ENCODE data around the gene ATP8B3.

The ATP8B3 gene

DNA sequence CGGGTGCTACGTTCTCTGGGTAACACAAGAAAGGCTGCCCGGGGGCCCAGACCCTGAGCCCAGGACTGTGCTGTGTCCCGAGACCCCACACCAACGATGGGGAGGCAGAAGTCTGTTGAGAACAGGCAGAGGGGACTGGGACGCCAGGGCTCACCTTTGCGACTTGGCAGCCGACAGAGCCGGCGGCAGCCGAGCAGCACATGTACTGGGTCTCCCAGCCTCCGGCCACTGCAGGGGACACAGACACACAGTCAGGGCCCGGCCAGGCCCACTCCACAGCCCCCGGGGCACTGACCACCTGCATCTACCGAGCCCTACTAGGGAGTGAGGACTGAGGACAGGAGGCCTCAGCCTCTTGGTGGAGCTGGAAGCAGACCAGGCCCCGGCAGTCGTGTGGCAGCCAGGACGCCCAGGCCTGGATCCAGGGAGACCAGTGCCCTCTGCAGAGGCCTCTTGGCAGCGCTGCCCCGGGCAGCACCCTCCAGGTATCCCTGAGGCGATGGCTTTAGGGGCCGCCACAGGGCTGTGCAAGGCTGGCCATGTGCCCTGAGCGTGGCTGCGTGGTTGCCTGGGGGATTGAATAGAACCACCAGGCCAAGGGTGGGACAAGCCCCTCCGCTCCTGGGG is 5.6 kb upstream of the ATP8B3 start:
- DNase-seq (ENCODE audit: low spot score), result no peak
- TF ChIP-seq, protein P1, sequence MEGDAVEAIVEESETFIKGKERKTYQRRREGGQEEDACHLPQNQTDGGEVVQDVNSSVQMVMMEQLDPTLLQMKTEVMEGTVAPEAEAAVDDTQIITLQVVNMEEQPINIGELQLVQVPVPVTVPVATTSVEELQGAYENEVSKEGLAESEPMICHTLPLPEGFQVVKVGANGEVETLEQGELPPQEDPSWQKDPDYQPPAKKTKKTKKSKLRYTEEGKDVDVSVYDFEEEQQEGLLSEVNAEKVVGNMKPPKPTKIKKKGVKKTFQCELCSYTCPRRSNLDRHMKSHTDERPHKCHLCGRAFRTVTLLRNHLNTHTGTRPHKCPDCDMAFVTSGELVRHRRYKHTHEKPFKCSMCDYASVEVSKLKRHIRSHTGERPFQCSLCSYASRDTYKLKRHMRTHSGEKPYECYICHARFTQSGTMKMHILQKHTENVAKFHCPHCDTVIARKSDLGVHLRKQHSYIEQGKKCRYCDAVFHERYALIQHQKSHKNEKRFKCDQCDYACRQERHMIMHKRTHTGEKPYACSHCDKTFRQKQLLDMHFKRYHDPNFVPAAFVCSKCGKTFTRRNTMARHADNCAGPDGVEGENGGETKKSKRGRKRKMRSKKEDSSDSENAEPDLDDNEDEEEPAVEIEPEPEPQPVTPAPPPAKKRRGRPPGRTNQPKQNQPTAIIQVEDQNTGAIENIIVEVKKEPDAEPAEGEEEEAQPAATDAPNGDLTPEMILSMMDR (IDR thresholded peaks at IDR 0.05; ENCODE audit: extremely low read depth, missing control alignments), result no peak

DNA sequence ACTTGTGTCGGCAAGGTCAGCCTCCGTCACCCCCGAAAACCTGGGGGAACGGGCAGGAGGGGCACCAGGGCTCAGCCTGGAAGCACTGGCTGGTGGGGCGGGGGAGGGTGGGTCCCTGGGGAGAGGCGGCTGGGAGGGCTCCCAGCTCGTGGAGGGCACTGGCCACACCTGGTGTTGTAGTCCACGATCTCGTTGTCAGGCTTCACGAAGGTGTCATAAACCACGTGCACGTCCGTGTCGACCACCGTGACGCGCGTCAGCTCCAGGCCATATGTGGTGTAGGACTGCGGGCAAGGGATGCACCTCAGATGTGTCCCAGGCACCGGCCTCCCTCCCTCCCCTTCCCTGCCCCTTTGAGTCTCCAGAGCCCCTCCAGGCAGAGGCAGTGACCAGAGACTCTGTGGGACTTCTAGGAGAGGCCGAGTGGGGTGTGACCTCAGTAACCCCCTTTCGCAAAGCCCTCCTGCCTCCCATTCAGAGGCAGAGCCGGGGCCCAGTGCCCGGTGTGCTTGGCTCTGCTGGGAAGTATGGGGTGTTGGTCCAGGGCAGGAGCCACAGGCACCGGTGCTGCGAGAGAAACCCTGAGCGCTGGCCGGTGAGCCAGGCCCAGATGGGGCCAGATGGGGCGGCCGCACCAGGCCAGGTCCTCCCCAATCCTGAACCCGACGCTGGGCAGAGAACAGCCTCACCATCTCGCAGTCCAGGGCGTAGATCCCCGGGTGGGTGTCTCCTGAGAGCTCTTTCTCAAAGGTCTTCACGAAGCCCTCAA is 4.6 kb upstream of the ATP8B3 start:
- TF ChIP-seq, protein P1 (IDR thresholded peaks at IDR 0.05; ENCODE audit: extremely low read depth, missing control alignments), result no peak
- DNase-seq (ENCODE audit: low spot score), result no peak

DNA sequence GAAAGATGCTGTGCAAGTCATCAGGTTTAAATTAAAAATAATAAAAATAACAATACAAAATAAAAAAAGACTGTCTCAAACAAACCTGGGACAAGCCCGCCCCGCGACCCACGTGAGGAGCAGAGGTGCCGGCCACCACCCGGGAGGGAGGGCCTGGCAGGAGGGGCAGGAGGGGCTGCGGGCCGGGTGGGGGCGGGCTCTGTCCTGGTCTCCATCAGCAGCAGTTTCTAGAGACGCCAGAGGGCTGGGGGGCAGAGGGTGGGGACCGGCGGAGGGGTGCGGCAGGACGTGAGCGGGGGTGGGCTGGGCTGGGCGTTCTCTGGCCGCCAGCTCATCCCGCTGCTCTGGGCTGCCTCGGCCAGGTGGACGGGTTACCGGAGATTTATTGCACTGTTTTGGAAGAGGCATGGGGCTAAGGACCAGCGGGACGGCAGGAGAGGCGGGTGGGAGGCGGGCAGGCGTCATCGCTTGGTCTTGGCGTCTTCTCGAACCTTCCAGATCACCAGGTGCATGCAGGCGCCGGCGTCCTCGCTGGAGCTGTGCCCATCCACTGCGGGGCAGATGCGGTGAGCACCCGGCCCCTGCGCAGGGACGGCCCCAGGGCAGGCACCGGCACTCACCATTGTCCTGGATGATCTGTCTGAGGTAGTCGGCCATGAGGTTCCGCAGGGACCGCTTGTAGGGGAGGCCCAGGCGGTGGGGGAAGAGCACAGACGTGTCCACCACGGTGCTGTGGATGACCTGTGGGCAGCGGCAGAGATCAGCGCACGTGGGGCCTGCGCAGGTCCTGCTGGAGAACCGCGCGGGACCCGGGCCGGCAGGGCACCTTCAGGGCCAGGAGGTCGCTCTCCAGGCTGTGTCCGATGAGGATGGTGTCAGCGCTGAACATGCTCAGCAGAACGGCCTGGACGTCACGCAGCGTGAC is 3.8 kb upstream of the ATP8B3 start:
- TF ChIP-seq, protein P1 (IDR thresholded peaks at IDR 0.05; ENCODE audit: extremely low read depth, missing control alignments), result no peak
- no peak for DNase-seq (ENCODE audit: low spot score)

DNA sequence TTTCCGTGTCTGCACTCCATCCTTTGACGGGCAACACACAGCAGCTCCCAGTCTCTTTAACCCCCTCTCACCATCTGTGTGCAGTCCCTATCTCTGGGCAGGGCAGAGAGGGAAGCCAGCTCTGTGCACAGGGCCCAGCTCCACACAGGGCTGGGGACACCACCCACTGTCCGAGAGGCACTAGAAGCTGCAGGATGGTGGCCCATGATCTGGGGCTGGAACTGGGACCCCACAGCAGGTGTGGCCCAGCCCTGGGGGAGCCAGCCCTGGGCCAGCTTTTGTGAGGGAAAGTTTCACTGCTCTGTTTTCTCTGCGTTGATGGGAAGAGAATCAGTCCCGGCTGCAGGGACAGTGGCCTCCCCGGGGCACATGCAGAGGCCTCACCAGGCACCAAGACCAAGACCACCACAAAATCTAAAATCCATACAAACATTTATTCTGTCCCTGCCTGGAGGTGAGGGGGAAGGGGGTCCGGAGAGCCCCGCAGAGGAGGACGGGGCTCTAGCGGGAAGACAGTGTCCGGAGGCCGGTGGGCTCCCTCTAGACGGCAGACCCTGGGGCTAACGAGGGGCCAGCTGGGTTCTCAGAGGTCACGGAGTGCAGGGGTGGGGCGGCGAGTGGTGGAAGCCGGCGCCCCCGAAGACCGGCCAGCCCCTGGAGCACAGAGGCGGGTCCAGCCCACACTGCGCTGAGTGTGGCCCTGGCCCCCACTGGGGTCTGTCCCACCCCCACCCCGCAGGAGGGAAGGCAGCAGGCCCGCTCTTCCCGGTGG is 2.9 kb upstream of the ATP8B3 start:
- DNase-seq (ENCODE audit: low spot score), result no peak
- TF ChIP-seq, protein P1 (IDR thresholded peaks at IDR 0.05; ENCODE audit: extremely low read depth, missing control alignments), result no peak

DNA sequence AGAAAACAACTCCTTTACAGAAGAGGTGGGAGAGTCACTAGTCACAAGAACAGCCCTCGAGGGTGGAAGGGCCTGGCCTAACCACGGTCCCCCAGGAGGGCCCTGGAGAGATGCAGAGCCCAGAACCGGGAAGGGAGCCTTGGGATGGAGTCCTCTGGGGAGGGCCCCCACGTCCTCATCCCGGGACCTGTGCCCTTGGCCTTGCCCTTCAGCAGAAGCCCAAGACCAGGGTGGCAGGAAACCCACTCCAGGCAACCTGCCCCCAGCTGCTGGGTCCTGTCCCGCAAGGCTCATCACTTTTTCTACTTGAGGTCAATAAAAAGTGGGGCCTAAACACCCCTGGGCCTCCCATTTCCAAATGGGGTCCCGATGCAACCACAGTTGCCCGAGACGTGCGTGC is 2.3 kb upstream of the ATP8B3 start:
- DNase-seq (ENCODE audit: low spot score), result no peak
- TF ChIP-seq, protein P1 (IDR thresholded peaks at IDR 0.05; ENCODE audit: extremely low read depth, missing control alignments), result no peak

DNA sequence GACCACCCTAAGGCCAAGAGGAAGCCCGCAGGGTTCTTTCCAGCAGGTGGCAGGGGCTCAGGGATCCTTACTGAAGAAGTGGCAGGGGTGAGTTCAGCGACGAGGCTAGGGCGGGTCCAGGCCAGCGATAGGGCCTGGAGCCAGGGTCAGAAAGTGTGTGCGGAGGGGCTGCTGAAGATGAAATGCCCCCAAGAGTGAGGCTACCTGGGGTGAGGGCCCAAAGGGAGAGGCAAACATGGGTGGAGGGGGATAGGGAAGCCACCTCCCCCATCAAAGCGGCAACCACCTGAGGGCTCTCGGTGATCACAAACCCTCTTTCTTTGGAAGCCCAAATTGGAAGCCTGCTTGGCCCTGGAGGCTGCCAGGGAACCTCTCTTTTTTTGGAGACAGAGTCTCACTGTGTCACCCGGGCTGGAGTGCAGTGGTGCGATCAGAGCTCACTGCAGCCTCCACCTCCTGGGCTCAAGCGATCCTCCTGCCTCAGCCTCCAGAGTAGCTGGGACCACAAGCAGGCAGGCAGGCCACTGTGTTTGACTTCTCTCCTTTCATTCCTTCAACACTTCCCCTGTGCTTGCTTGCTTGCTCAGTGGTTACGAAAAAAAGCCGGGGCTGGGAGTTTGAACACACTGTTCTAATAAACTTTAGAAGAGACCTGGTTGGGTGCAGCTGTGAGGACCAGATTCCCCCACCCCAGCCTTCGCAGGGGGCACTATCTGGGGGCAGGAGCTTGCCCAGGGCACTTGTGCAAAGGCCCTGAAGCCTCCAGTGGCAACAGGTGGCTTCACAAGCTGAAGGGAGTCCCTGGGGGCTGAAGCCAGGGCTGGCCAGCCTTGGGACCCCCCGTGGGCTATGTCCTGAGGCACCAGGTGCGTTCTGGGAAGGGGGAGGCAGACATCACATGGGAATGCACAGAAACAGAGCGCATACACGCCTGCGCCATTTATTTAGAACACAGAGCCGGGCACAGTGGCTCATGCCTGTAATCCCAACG is 1.4 kb upstream of the ATP8B3 start:
- no peak for DNase-seq (ENCODE audit: low spot score)
- TF ChIP-seq, protein P1 (IDR thresholded peaks at IDR 0.05; ENCODE audit: extremely low read depth, missing control alignments), result no peak

Measured in GM20000 (cell line).